Neural cell (in vitro differentiated cells): ENCODE results near the gene OSBP2. TPM values are rescaled to one million over a fixed set of nuclear protein-coding genes. Genes with fewer than 3 reads are reported as not detected.

Experiments used
- H2AFZ ChIP-seq: fragments of 200-600, 300-800 bp; sonication (generic), shearing (Covaris generic); 2 replicates; pipeline ENCODE4 v1.6.0; 2014; ENCODE audit warnings: low read depth, mild to moderate bottlenecking, antibody characterized with exemption, low read length, moderate library complexity
- H3F3A ChIP-seq: fragments of 200-600 bp; shearing (Covaris generic); 2 replicates; pipeline ENCODE4 v1.6.1; 2016; ENCODE audit warnings: mild to moderate bottlenecking, moderate library complexity, mixed read lengths, antibody characterized with exemption, low read length; ENCODE audit not compliant: insufficient read depth, poor library complexity, severe bottlenecking
- H3K27ac ChIP-seq: fragments of 200-600, 300-800 bp; sonication (generic), shearing (Covaris generic); 2 replicates; pipeline ENCODE4 v1.5.1; 2014; ENCODE audit warnings: mild to moderate bottlenecking, low read length, moderate library complexity
- H3K27me3 ChIP-seq: fragments of 300-800, 200-600 bp; sonication (generic), shearing (Covaris generic); 2 replicates; pipeline ENCODE4 v1.6.0; 2014; ENCODE audit warnings: mild to moderate bottlenecking, low read depth, low read length, moderate library complexity; ENCODE audit not compliant: insufficient read depth
- H3K36me3 ChIP-seq: fragments of 300-800, 200-600 bp; sonication (generic), shearing (Covaris generic); 2 replicates; pipeline ENCODE4 v1.5.1; 2014; ENCODE audit warnings: mild to moderate bottlenecking, antibody characterized with exemption, low read length, moderate library complexity; ENCODE audit not compliant: insufficient read depth
- H3K4me2 ChIP-seq: fragments of 300-800, 200-600 bp; sonication (generic), shearing (Covaris generic); 2 replicates; pipeline ENCODE4 v1.6.0; 2014; ENCODE audit warnings: mild to moderate bottlenecking, low read length
- H3K4me3 ChIP-seq: fragments of 300-800, 200-600 bp; sonication (generic), shearing (Covaris generic); 2 replicates; pipeline ENCODE4 v1.5.1; 2014; ENCODE audit warnings: mild to moderate bottlenecking, low read length, moderate library complexity
- H3K79me2 ChIP-seq: fragments of 200-600 bp; shearing (Covaris generic); replicated peaks from 2 replicates; pipeline ENCODE4 v1.6.0; 2014; ENCODE audit warnings: mild to moderate bottlenecking, low read length, moderate library complexity; ENCODE audit not compliant: insufficient read depth
- H3K9ac ChIP-seq: fragments of 300-800, 200-600 bp; sonication (generic), shearing (Covaris generic); 2 replicates; pipeline ENCODE4 v1.6.1; 2016; ENCODE audit warnings: mild to moderate bottlenecking, low read length, mixed read lengths
- H3K9me2 ChIP-seq: fragments of 200-600 bp; shearing (Covaris generic); 2 replicates; pipeline ENCODE4 v1.6.1; 2016; ENCODE audit warnings: mild to moderate bottlenecking, low read length, mixed read lengths; ENCODE audit not compliant: insufficient read depth
- H3K9me3 ChIP-seq: fragments of 200-600, 300-800 bp; sonication (generic), shearing (Covaris generic); 2 replicates; pipeline ENCODE4 v1.6.1; 2016; ENCODE audit warnings: mild to moderate bottlenecking, mixed run types, low read length, moderate library complexity, mixed read lengths
- H4K20me1 ChIP-seq: fragments of 200-600 bp; shearing (Covaris generic); 2 replicates; pipeline ENCODE4 v1.6.1; 2016; ENCODE audit warnings: mild to moderate bottlenecking, mixed run types; ENCODE audit not compliant: insufficient read depth
- EP300 ChIP-seq: fragments of 450-650 bp; conservative IDR thresholded peaks from 2 replicates; pipeline ENCODE4 v1.6.1; 2014; ENCODE audit warnings: antibody characterized with exemption, mild to moderate bottlenecking, moderate library complexity; ENCODE audit not compliant: poor library complexity, severe bottlenecking
- EZH2 ChIP-seq: fragments of 200-600, 300-800 bp; shearing (Covaris generic), sonication (generic); IDR thresholded peaks from 2 replicates; pipeline ENCODE4 v1.6.1; 2014; ENCODE audit warnings: antibody characterized with exemption, low read length, borderline replicate concordance, mild to moderate bottlenecking; ENCODE audit not compliant: insufficient read depth, poor library complexity, severe bottlenecking
- MXI1 ChIP-seq: fragments of 450-650 bp; conservative IDR thresholded peaks from 2 replicates; pipeline ENCODE4 v1.6.1; 2014; ENCODE audit warnings: antibody characterized with exemption, mild to moderate bottlenecking; ENCODE audit not compliant: poor library complexity, severe bottlenecking
- POLR2AphosphoS5 ChIP-seq: IDR thresholded peaks from 2 replicates; pipeline ENCODE4 v1.6.1; 2012
- RAD21 ChIP-seq: fragments of 450-650 bp; conservative IDR thresholded peaks from 2 replicates; pipeline ENCODE4 v1.6.1; 2014; ENCODE audit warnings: antibody characterized with exemption, mild to moderate bottlenecking, moderate library complexity
- SMC3 ChIP-seq: fragments of 450-650 bp; conservative IDR thresholded peaks from 2 replicates; pipeline ENCODE4 v1.6.1; 2014; ENCODE audit warnings: antibody characterized with exemption, mild to moderate bottlenecking, moderate library complexity; ENCODE audit not compliant: poor library complexity
- TAF1 ChIP-seq: IDR thresholded peaks from 2 replicates; pipeline ENCODE4 v1.6.1; 2012; ENCODE audit warnings: low read depth
- polyA plus RNA-seq: library from polyadenylated mRNA; depleted of rRNA; stranded (reverse); fragments of >200 nt; gene quantifications from 2 replicates; pipeline ENCODE4 v1.2.3, GENCODE V29; 2014
- TF ChIP-seq, protein P1 (sequence below): IDR thresholded peaks from 2 replicates; pipeline ENCODE4 v1.6.1; 2012; ENCODE audit warnings: borderline replicate concordance
- TF ChIP-seq, protein P2 (sequence below): fragments of 450-650 bp; IDR thresholded peaks from 2 replicates; pipeline ENCODE4 v1.5.1; 2014; ENCODE audit warnings: antibody characterized with exemption, mild to moderate bottlenecking, moderate library complexity; ENCODE audit not compliant: poor library complexity, severe bottlenecking

OSBP2 gene
- polyA plus RNA-seq, 1 donor from 2014 or later = 8.7 TPM

DNA sequence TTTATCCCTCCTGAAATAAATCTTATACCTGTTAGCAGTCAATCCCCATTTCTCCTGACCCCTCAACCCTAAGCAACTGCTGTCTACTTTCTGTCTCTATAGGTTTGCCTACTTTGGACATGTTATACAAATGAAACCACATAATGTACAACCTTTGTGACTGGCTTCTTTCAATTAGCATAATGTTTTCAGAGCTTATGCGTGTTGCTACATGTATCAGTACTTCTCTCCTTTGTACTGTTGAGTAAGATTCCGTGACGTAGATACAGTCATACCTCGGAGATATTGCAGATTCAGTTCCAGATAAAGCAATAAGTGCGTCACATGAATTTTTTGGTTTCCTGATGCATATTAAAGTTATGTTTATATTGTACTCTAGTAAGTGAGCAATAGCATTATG lies 146.6 kb downstream of the OSBP2 start:
- H3K36me3 ChIP-seq = no peaks in the 10 kb centered on the region
- H4K20me1 ChIP-seq = no peaks in the 10 kb centered on the region
- no peak overlapping the region for H3K4me3 ChIP-seq
- H3F3A ChIP-seq = no peaks in the 10 kb centered on the region
- no peaks in the 10 kb centered on the region for H3K9me2 ChIP-seq
- no peaks in the 10 kb centered on the region for H3K27me3 ChIP-seq
- no peak overlapping the region for H3K27ac ChIP-seq
- no peak for TF ChIP-seq EP300
- no peak for TF ChIP-seq RAD21
- TF ChIP-seq, protein P1, sequence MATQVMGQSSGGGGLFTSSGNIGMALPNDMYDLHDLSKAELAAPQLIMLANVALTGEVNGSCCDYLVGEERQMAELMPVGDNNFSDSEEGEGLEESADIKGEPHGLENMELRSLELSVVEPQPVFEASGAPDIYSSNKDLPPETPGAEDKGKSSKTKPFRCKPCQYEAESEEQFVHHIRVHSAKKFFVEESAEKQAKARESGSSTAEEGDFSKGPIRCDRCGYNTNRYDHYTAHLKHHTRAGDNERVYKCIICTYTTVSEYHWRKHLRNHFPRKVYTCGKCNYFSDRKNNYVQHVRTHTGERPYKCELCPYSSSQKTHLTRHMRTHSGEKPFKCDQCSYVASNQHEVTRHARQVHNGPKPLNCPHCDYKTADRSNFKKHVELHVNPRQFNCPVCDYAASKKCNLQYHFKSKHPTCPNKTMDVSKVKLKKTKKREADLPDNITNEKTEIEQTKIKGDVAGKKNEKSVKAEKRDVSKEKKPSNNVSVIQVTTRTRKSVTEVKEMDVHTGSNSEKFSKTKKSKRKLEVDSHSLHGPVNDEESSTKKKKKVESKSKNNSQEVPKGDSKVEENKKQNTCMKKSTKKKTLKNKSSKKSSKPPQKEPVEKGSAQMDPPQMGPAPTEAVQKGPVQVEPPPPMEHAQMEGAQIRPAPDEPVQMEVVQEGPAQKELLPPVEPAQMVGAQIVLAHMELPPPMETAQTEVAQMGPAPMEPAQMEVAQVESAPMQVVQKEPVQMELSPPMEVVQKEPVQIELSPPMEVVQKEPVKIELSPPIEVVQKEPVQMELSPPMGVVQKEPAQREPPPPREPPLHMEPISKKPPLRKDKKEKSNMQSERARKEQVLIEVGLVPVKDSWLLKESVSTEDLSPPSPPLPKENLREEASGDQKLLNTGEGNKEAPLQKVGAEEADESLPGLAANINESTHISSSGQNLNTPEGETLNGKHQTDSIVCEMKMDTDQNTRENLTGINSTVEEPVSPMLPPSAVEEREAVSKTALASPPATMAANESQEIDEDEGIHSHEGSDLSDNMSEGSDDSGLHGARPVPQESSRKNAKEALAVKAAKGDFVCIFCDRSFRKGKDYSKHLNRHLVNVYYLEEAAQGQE = no peak
- no peak for TF ChIP-seq MXI1
- no peak for TF ChIP-seq POLR2AphosphoS5
- no peak for TF ChIP-seq SMC3
- TF ChIP-seq EZH2 = no peak
- TF ChIP-seq, protein P2, sequence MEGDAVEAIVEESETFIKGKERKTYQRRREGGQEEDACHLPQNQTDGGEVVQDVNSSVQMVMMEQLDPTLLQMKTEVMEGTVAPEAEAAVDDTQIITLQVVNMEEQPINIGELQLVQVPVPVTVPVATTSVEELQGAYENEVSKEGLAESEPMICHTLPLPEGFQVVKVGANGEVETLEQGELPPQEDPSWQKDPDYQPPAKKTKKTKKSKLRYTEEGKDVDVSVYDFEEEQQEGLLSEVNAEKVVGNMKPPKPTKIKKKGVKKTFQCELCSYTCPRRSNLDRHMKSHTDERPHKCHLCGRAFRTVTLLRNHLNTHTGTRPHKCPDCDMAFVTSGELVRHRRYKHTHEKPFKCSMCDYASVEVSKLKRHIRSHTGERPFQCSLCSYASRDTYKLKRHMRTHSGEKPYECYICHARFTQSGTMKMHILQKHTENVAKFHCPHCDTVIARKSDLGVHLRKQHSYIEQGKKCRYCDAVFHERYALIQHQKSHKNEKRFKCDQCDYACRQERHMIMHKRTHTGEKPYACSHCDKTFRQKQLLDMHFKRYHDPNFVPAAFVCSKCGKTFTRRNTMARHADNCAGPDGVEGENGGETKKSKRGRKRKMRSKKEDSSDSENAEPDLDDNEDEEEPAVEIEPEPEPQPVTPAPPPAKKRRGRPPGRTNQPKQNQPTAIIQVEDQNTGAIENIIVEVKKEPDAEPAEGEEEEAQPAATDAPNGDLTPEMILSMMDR = no peak
- no peak for TF ChIP-seq TAF1
- no peak overlapping the region for H3K9ac ChIP-seq
- H3K9me3 ChIP-seq = no peaks in the 10 kb centered on the region
- no peak overlapping the region for H2AFZ ChIP-seq
- H3K4me2 ChIP-seq = no peak overlapping the region
- H3K79me2 ChIP-seq = no peaks in the 10 kb centered on the region

DNA sequence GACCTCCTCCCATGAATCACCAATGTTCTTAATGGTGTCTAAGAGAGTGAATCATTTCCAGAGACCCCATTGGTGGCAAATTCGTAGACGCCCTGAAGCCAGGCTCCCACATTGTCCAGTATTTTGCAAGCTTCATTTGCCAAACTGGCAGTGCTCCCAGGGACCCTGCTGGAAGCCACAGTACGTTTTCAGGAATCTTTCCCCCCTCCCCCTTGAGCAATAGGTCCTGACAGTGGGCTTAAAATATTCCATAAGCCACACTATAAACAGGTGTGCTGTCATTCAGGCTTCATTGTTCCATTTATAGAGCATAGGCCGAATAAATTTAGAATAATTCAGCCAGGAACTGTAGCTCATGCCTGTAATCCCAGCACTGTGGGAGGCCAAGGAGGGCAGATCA lies 148.6 kb downstream of the OSBP2 start:
- Histone ChIP-seq H3K4me2 (no peak overlapping the region), H3K79me2 (no peaks in the 10 kb centered on the region), H3K4me3 (no peak overlapping the region), H2AFZ (no peak overlapping the region), H3K27ac (no peak overlapping the region), H3K36me3 (no peaks in the 10 kb centered on the region), H4K20me1 (no peaks in the 10 kb centered on the region), H3K9me3 (no peaks in the 10 kb centered on the region), H3K9me2 (no peaks in the 10 kb centered on the region), H3F3A (no peaks in the 10 kb centered on the region), H3K27me3 (no peaks in the 10 kb centered on the region), H3K9ac (no peak overlapping the region)
- TF ChIP-seq, protein P1 = no peak
- TF ChIP-seq RAD21 (no peak), EP300 (no peak), MXI1 (no peak), EZH2 (no peak), TAF1 (no peak), SMC3 (no peak)
- TF ChIP-seq, protein P2 = no peak
